Measurements from ENCODE around the gene DNAAF2. TPM values are rescaled to one million over a fixed set of nuclear protein-coding genes. Genes with fewer than 3 reads are reported as not detected.
"Not testable (repeated sequence)": the region's sequence is repeated elsewhere in the genome, so short reads cannot be mapped to it uniquely, and the experiment has no call there.

Gene DNAAF2
- total RNA-seq, 4 donors from 2014 or later, result 5.7 to 9.6 (median 8.9) TPM

DNA sequence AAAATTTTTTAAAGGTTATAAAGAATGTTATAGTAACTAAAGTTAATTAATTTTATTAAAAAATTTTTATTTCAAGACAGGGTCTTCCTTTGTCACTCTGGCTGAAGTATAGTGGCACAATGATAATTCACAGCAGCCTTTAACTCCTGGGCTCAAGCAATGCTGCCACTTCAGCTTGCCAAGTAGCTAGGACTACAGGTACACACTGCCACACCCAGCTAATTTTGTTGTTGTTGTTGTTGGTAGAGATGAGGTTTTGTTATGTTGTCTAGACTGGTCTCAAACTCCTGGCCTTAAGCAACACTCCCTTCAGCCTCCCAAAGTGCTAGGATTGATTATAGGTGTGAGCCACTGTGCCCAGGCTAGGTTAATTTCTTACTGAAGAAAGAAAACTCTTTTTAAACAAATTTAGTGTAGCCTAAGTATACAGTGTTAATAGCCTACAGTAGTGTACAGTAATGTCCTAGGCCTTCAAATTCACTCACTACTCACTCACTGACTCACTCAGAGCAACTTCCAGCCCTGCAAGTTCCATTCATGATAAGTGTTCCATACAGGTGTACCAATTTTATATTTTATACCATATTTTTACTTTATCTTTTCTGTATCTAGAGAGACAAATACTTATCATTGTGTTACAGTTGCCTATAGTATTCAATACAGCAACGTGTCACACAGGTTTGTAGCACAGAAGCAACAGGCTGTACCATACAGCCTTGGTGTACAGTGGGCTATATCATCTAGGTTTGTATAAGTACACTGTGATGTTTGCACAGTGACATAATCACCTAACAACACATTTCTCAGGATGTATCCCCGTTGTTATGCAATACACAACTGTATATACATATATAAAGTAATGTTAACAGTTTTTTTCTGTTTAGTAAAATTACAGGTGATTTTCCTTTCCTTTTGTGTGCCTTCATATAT is 24.7 kb upstream of the DNAAF2 start:
- intact Hi-C loops (cut with DNase I; ENCODE audit: low total_unique reads), result no loop called here
- WGBS, 2 donors, result 85 to 88% methylated on average over 2 of the region's 2 CpGs
- no peak overlapping the region for H3K4me3 ChIP-seq (ENCODE audit: low read depth, poor library complexity, severe bottlenecking)
- no peak for TF ChIP-seq POLR2A (IDR thresholded peaks at IDR 0.05)
- TF ChIP-seq, protein P1, sequence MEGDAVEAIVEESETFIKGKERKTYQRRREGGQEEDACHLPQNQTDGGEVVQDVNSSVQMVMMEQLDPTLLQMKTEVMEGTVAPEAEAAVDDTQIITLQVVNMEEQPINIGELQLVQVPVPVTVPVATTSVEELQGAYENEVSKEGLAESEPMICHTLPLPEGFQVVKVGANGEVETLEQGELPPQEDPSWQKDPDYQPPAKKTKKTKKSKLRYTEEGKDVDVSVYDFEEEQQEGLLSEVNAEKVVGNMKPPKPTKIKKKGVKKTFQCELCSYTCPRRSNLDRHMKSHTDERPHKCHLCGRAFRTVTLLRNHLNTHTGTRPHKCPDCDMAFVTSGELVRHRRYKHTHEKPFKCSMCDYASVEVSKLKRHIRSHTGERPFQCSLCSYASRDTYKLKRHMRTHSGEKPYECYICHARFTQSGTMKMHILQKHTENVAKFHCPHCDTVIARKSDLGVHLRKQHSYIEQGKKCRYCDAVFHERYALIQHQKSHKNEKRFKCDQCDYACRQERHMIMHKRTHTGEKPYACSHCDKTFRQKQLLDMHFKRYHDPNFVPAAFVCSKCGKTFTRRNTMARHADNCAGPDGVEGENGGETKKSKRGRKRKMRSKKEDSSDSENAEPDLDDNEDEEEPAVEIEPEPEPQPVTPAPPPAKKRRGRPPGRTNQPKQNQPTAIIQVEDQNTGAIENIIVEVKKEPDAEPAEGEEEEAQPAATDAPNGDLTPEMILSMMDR (IDR thresholded peaks at IDR 0.05), result no peak
- no peak for DNase-seq (ENCODE audit: low spot score in 2 of 2)

DNA sequence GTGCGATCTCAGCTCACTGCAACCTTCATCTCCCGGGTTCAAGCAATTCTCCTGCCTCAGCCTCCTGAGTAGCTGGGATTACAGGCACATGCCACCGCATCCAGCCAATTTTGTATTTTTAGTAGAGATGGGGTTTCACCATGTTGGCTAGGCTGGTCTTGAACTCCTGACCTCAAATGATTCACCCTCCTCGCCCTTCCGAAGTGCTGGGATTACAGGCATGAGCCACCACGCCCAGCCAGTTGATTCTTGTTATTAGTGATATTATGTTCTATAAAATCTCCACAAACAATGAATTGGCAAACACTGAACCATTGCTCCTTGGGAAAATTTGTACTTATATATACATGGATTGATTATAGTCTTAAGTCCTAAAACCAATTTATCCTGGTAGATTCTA is 22.5 kb upstream of the DNAAF2 start:
- intact Hi-C loops (cut with DNase I; ENCODE audit: low total_unique reads); DNase-seq (ENCODE audit: low spot score in 2 of 2); H3K4me3 ChIP-seq (ENCODE audit: low read depth, poor library complexity, severe bottlenecking): not testable (repeated sequence)
- WGBS, 2 donors, result 76 to 78% methylated on average over 6 of the region's 6 CpGs

- DNase-seq (ENCODE audit: low spot score in 2 of 2), result no peak
- TF ChIP-seq, protein P1 (IDR thresholded peaks at IDR 0.05), result no peak
- no peak for TF ChIP-seq POLR2A (IDR thresholded peaks at IDR 0.05)
- 96 to 97% methylated on average over 3 of the region's 3 CpGs for WGBS, 2 donors
- no peak overlapping the region for H3K4me3 ChIP-seq (ENCODE audit: low read depth, poor library complexity, severe bottlenecking)
- intact Hi-C loops (cut with DNase I; ENCODE audit: low total_unique reads), result no loop called here
Measured at GRCh38 chr14:49654511-49654910, 19.5 kb upstream of the DNAAF2 start.

DNA sequence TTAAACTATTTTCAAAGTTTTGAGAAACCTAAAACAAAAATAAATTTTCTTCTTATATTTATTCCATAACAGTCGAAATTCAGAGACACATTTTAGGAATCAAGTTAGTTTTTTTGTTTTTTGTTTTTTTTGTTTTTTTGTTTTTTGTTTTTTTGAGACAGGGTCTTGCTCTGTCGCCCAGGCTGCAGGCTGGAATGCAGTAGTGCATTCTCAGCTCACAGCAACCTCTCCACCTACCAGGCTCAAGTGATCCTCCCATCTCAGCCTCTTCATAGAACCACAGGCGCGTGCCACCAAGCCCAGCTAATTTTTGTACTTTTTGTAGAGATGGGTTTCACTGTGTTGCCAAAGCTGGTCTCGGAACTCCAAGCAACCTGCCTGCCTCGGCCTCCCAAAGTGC is 18.5 kb upstream of the DNAAF2 start:
- no peak overlapping the region for H3K4me3 ChIP-seq (ENCODE audit: low read depth, poor library complexity, severe bottlenecking)
- DNase-seq (ENCODE audit: low spot score in 2 of 2), result no peak
- 96% methylated on average over 6 of the region's 6 CpGs for WGBS, 2 donors
- intact Hi-C loops (cut with DNase I; ENCODE audit: low total_unique reads), result no loop called here
- TF ChIP-seq, protein P1 (IDR thresholded peaks at IDR 0.05), result no peak
- no peak for TF ChIP-seq POLR2A (IDR thresholded peaks at IDR 0.05)

- no peak for DNase-seq (ENCODE audit: low spot score in 2 of 2)
- TF ChIP-seq POLR2A (IDR thresholded peaks at IDR 0.05), result no peak
- TF ChIP-seq, protein P1 (IDR thresholded peaks at IDR 0.05), result no peak
- intact Hi-C loops (cut with DNase I; ENCODE audit: low total_unique reads), result no loop called here
- H3K4me3 ChIP-seq (ENCODE audit: low read depth, poor library complexity, severe bottlenecking), result no peak overlapping the region
Measured at GRCh38 chr14:49642163-49642562, 7.1 kb upstream of the DNAAF2 start.

- H3K4me3 ChIP-seq (ENCODE audit: low read depth, poor library complexity, severe bottlenecking), result no peak overlapping the region
- WGBS, 2 donors, result 67 to 70% methylated on average over 8 of the region's 8 CpGs
- intact Hi-C loops (cut with DNase I; ENCODE audit: low total_unique reads), result no loop called here
Measured at GRCh38 chr14:49641697-49642129, 6.7 kb upstream of the DNAAF2 start.

More at GRCh38 chr14:49641697-49642129, 6.7 kb upstream of the DNAAF2 start:
- DNase-seq (ENCODE audit: low spot score in 2 of 2), result no peak
- TF ChIP-seq POLR2A (IDR thresholded peaks at IDR 0.05), result no peak
- TF ChIP-seq, protein P1 (IDR thresholded peaks at IDR 0.05), result no peak
